Colonic mucosa (tissue), 4 donors: ENCODE results near the gene FAM156A. TPM values are rescaled to one million over a fixed set of nuclear protein-coding genes. Genes with fewer than 3 reads are reported as not detected.

Source experiments
- DNase-seq: peaks from one replicate; pipeline ENCODE4 v3.0.0-alpha.2; 2020
- H3K27ac ChIP-seq: fragments of 200-600 bp; one replicate; pipeline ENCODE4 v1.8.0; 2021
- H3K27me3 ChIP-seq: fragments of 200-600 bp; one replicate; pipeline ENCODE4 v1.8.0; 2021
- H3K36me3 ChIP-seq: fragments of 200-600 bp; one replicate; pipeline ENCODE4 v1.8.0; 2021
- H3K4me1 ChIP-seq: fragments of 200-600 bp; one replicate; pipeline ENCODE4 v1.8.0; 2021; ENCODE audit warnings: mild to moderate bottlenecking
- H3K4me3 ChIP-seq: fragments of 200-600 bp; one replicate; pipeline ENCODE4 v1.8.0; 2021
- H3K9ac ChIP-seq, 2 donors: one replicate each; pipeline ENCODE4 v1.7.0; 2013; ENCODE audit warnings: control low read depth in 2 of 2, low read depth in 2 of 2, low read length in 2 of 2
- H3K9me3 ChIP-seq: fragments of 200-600 bp; one replicate; pipeline ENCODE4 v1.8.0; 2021
- CTCF ChIP-seq: fragments of 200-600 bp; IDR thresholded peaks from one replicate; pipeline ENCODE4 v1.8.0; 2022; ENCODE audit warnings: antibody characterized with exemption, mild to moderate bottlenecking
- intact Hi-C: fragments of 100-400 bp; cut with DNase I; formaldehyde crosslinking; loops from one replicate; pipeline ENCODE4 v1.14.1; 2022
- total RNA-seq, 2 donors: library from RNA; stranded (reverse); fragmentation: NEBNext Ultra II Directional in 1 of 2; extraction: Animal tissue kit (Norgen Biotek cat#: 25700) in 1 of 2; gene quantifications; one replicate each; pipeline ENCODE4 v1.2.1, GENCODE V29; 2021
- donor health status: healthy.
- donor health status: DM: no; HTN: no; CAD: no.
- donor health status: DM: no; HTN: no; CAD: no.

FAM156A gene
- total RNA-seq, 2 donors from 2014 or later: 10.8 to 20.0 TPM

GRCh38 chrX:53000447-53001135 is 42.3 kb upstream of the FAM156A start:
- Histone ChIP-seq H3K36me3 (no peaks in the 10 kb centered on the region), H3K4me3 (no peak overlapping the region), H3K4me1 (no peaks in the 10 kb centered on the region), H3K9ac (no peak overlapping the region), H3K9me3 (no peaks in the 10 kb centered on the region), H3K27ac (no peak overlapping the region), H3K27me3 (no peaks in the 10 kb centered on the region)
- intact Hi-C loops: no loop called here
- TF ChIP-seq CTCF: no peak
- DNase-seq: no peak

- Histone ChIP-seq H3K27ac (peak overlapping the region; percentile 65), H3K9ac (peak overlapping the region; percentile 16 to 72), H3K9me3 (no peaks in the 10 kb centered on the region), H3K4me1 (no peaks in the 10 kb centered on the region), H3K36me3 (no peaks in the 10 kb centered on the region), H3K27me3 (no peaks in the 10 kb centered on the region), H3K4me3 (peak overlapping the region; percentile 46)
- intact Hi-C loops: no loop called here
- no peak for DNase-seq
- TF ChIP-seq CTCF: no peak
Observed at GRCh38 chrX:52995987-52996331, 37.6 kb upstream of the FAM156A start.

GRCh38 chrX:52995135-52995986 is 37.0 kb upstream of the FAM156A start:
- Histone ChIP-seq H3K9ac (peak overlapping the region; percentile 46 to 72), H3K36me3 (no peaks in the 10 kb centered on the region), H3K9me3 (no peaks in the 10 kb centered on the region), H3K4me1 (no peaks in the 10 kb centered on the region), H3K4me3 (peak overlapping the region; percentile 46), H3K27ac (peak overlapping the region; percentile 65), H3K27me3 (no peaks in the 10 kb centered on the region)
- DNase-seq: peak; percentile 91
- TF ChIP-seq CTCF: peak; percentile 57
- intact Hi-C loops: no loop called here

GRCh38 chrX:52990848-52991247 is 32.5 kb upstream of the FAM156A start:
- intact Hi-C loops: no loop called here
- no peak for DNase-seq

More at GRCh38 chrX:52990848-52991247, 32.5 kb upstream of the FAM156A start:
- H3K27me3 ChIP-seq: no peaks in the 10 kb centered on the region
- H3K27ac ChIP-seq: no peak overlapping the region
- no peaks in the 10 kb centered on the region for H3K36me3 ChIP-seq
- no peak for TF ChIP-seq CTCF
- no peaks in the 10 kb centered on the region for H3K4me1 ChIP-seq
- no peaks in the 10 kb centered on the region for H3K9me3 ChIP-seq
- no peak overlapping the region for H3K4me3 ChIP-seq
- H3K9ac ChIP-seq: no peak overlapping the region
